HepG2 (cell line): Measurements from ENCODE around the gene AP2A2. TPM values are rescaled to one million over a fixed set of nuclear protein-coding genes. Genes with fewer than 3 reads are reported as not detected.

ENCODE experiments used
- ARNT ChIP-seq: fragments of 450-650 bp; IDR thresholded peaks from 2 replicates; pipeline ENCODE4 v1.6.1; 2017
- CREB3 ChIP-seq: sonication (generic); formaldehyde crosslinking; IDR thresholded peaks from 2 replicates; pipeline ENCODE4 v1.5.0; 2020; ENCODE audit warnings: missing genetic modification reagents
- GMEB2 ChIP-seq: IDR thresholded peaks from 2 replicates; pipeline ENCODE4 v1.6.1; 2016; ENCODE audit warnings: missing biosample characterization, missing genetic modification reagents, low read depth
- HES4 ChIP-seq: sonication (generic); formaldehyde crosslinking; IDR thresholded peaks from 2 replicates; pipeline ENCODE4 v1.9.0; 2021; ENCODE audit warnings: mild to moderate bottlenecking, missing genetic modification reagents, borderline replicate concordance
- KAT2B ChIP-seq: fragments of 150-350 bp; IDR thresholded peaks from 2 replicates; pipeline ENCODE4 v1.6.1; 2014; ENCODE audit warnings: low read depth, low read length, borderline replicate concordance
- LBX2 ChIP-seq: sonication (generic); formaldehyde crosslinking; IDR thresholded peaks from 2 replicates; pipeline ENCODE4 v1.5.0; 2020; ENCODE audit warnings: missing genetic modification reagents, mild to moderate bottlenecking, borderline replicate concordance
- POGK ChIP-seq: sonication (generic); formaldehyde crosslinking; conservative IDR thresholded peaks from 2 replicates; pipeline ENCODE4 v1.8.0; 2022; ENCODE audit warnings: mild to moderate bottlenecking, moderate library complexity, missing genetic modification reagents
- TBX2 ChIP-seq: sonication (generic); formaldehyde crosslinking; IDR thresholded peaks from 2 replicates; pipeline ENCODE4 v1.5.0; 2020; ENCODE audit warnings: missing genetic modification reagents, mild to moderate bottlenecking, borderline replicate concordance
- TCF12 ChIP-seq, 2 experiments: fragments of 450-650 bp in 1 of 2; sonication (generic) in 1 of 2; formaldehyde crosslinking in 1 of 2; IDR thresholded peaks; 2 replicates each; pipeline versions ENCODE4 v1.6.1 to v1.8.0; 2017 to 2022; ENCODE audit warnings: antibody characterized with exemption in 1 of 2, mild to moderate bottlenecking in 1 of 2, missing genetic modification reagents in 1 of 2, moderate library complexity in 1 of 2
- ZNF367 ChIP-seq: sonication (generic); formaldehyde crosslinking; IDR thresholded peaks from 2 replicates; pipeline ENCODE4 v1.4.0; 2020; ENCODE audit warnings: missing genetic modification reagents, borderline replicate concordance
- polyA plus RNA-seq, 8 experiments: library from polyadenylated mRNA; depleted of rRNA in 3 of 8; stranded (reverse) in 7 of 8; unstranded in 1 of 8; fragments of >200 nt; fragmentation: Illumina TruSeq in 4 of 8; extraction: Trizol in 4 of 8; gene quantifications; 2 replicates each; pipeline versions ENCODE4 v1.2.1 to v1.2.3, GENCODE V29; 2011 to 2016; ENCODE audit warnings: low read depth in 4 of 8, missing spikeins in 1 of 8, mixed read lengths in 1 of 8; ENCODE audit not compliant: insufficient read depth in 1 of 8
- total RNA-seq, 5 experiments: library from RNA; depleted of rRNA; stranded (reverse); fragments of >200 nt; fragmentation: Illumina TruSeq; extraction: Trizol; gene quantifications; 2 replicates each; pipeline ENCODE4 v1.2.3, GENCODE V29; 2016; ENCODE audit warnings: low read depth in 1 of 5

Gene AP2A2
- total and polyA plus RNA-seq, 2 of the 13 experiments (the other 11 are each of a cell fraction or from before 2014, with no cell fraction given): 25.7 to 75.7 TPM

GRCh38 chr11:933936-934335 lies 8.3 kb downstream of the AP2A2 start (continued):
- TF ChIP-seq LBX2: no peak
- no peak for TF ChIP-seq ZNF367
- no peak for TF ChIP-seq KAT2B
- TF ChIP-seq HES4: no peak
- no peak for TF ChIP-seq POGK (CRISPR knock-in tag)
- no peak for TF ChIP-seq CREB3 (CRISPR knock-in tag)
- TF ChIP-seq GMEB2 (CRISPR knock-in tag): no peak
- TF ChIP-seq ARNT: no peak
- no peak for TF ChIP-seq TBX2
- TF ChIP-seq TCF12 (IDR thresholded peaks at IDR 0.05): no peak
- TF ChIP-seq TCF12 (CRISPR knock-in tag; IDR thresholded peaks at IDR 0.05): no peak
